SK-N-SH treated with all-trans-retinoic acid at 6 μM for 48 hours (cell line): ENCODE data around the gene AKTIP.

Experiments used
- ARNTL ChIP-seq: fragments of 450-650 bp; formaldehyde crosslinking; IDR thresholded peaks from 2 replicates; pipeline ENCODE4 v1.5.0; 2020; ENCODE audit warnings: low read depth, mild to moderate bottlenecking, moderate library complexity, borderline replicate concordance
- CSDC2 ChIP-seq: fragments of 250-450 bp; sonication (Bioruptor Pico); IDR thresholded peaks from 2 replicates; pipeline ENCODE4 v1.5.0; 2020; ENCODE audit warnings: mild to moderate bottlenecking, moderate library complexity
- ESRRG ChIP-seq: fragments of 250-450 bp; sonication (Bioruptor Pico); IDR thresholded peaks from 2 replicates; pipeline ENCODE4 v1.6.1; 2021; ENCODE audit warnings: mild to moderate bottlenecking
- GLIS3 ChIP-seq: fragments of 250-450 bp; sonication (Bioruptor Pico); IDR thresholded peaks from 2 replicates; pipeline ENCODE4 v1.5.0; 2020; ENCODE audit warnings: mild to moderate bottlenecking, moderate library complexity
- ISL1 ChIP-seq: fragments of 250-450 bp; sonication (Bioruptor Pico); IDR thresholded peaks from 2 replicates; pipeline ENCODE4 v2.1.2; 2022; ENCODE audit warnings: mild to moderate bottlenecking, moderate library complexity
- PPARA ChIP-seq: fragments of 250-450 bp; sonication (Bioruptor Pico); IDR thresholded peaks from 2 replicates; pipeline ENCODE4 v1.5.0; 2020; ENCODE audit warnings: mild to moderate bottlenecking, borderline replicate concordance
- RARB ChIP-seq: fragments of 250-450 bp; sonication (Bioruptor Pico); IDR thresholded peaks from 2 replicates; pipeline ENCODE4 v1.8.0; 2021; ENCODE audit warnings: mild to moderate bottlenecking, moderate library complexity
- TCF4 ChIP-seq: fragments of 250-450 bp; sonication (Bioruptor Pico); IDR thresholded peaks from 2 replicates; pipeline ENCODE4 v1.8.0; 2021; ENCODE audit warnings: mild to moderate bottlenecking, moderate library complexity, borderline replicate concordance
- ZC3H10 ChIP-seq: fragments of 250-450 bp; sonication (Bioruptor Pico); IDR thresholded peaks from 2 replicates; pipeline ENCODE4 v1.5.1; 2021; ENCODE audit warnings: mild to moderate bottlenecking, moderate library complexity
- ZFP3 ChIP-seq: fragments of 250-450 bp; sonication (Bioruptor Pico); IDR thresholded peaks from 2 replicates; pipeline ENCODE4 v1.5.0; 2020; ENCODE audit warnings: mild to moderate bottlenecking, moderate library complexity
- ZFP30 ChIP-seq: fragments of 450-650 bp; formaldehyde crosslinking; IDR thresholded peaks from 2 replicates; pipeline ENCODE4 v1.5.0; 2022; ENCODE audit warnings: mild to moderate bottlenecking, moderate library complexity
- ZNF565 ChIP-seq: fragments of 450-650 bp; formaldehyde crosslinking; conservative IDR thresholded peaks from 2 replicates; pipeline ENCODE4 v1.5.0; 2020; ENCODE audit warnings: low read depth, mild to moderate bottlenecking, moderate library complexity
- TF ChIP-seq, protein P1 (sequence below): fragments of 250-450 bp; sonication (Bioruptor Pico); IDR thresholded peaks from 2 replicates; pipeline ENCODE4 v1.8.0; 2021; ENCODE audit warnings: low read depth, mild to moderate bottlenecking, moderate library complexity, borderline replicate concordance
- TF ChIP-seq, protein P2 (sequence below): fragments of 250-450 bp; sonication (Bioruptor Pico); IDR thresholded peaks from 2 replicates; pipeline ENCODE4 v1.5.1; 2020; ENCODE audit warnings: low read depth, mild to moderate bottlenecking, moderate library complexity

DNA sequence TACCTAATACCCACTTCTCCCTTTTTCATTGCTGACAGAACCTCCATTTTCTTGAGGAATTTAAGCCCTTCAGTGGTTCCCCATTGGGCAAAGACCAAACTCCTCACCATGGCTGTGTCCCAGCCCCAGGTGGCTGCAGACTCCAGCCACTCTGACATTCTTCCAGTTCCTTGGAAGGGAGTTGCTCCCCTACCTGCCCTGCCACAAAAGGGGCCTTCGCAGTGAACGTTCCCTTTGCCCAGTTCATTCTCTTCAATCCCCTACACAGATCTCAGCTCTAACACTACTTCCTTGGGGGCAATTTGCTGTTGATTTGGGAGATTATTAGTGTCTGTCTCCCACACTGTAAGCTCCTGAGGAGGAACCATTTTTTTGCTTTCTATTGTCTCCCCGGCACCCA is 3.2 kb upstream of the AKTIP start:
- no peak for TF ChIP-seq ESRRG (CRISPR knock-in tag)
- no peak for TF ChIP-seq PPARA (CRISPR knock-in tag)
- no peak for TF ChIP-seq TCF4 (CRISPR knock-in tag)
- TF ChIP-seq GLIS3 (CRISPR knock-in tag): no peak
- TF ChIP-seq CSDC2 (CRISPR knock-in tag): no peak
- TF ChIP-seq ZFP30 (CRISPR knock-in tag): no peak
- no peak for TF ChIP-seq ISL1 (CRISPR knock-in tag)
- TF ChIP-seq, protein P1, sequence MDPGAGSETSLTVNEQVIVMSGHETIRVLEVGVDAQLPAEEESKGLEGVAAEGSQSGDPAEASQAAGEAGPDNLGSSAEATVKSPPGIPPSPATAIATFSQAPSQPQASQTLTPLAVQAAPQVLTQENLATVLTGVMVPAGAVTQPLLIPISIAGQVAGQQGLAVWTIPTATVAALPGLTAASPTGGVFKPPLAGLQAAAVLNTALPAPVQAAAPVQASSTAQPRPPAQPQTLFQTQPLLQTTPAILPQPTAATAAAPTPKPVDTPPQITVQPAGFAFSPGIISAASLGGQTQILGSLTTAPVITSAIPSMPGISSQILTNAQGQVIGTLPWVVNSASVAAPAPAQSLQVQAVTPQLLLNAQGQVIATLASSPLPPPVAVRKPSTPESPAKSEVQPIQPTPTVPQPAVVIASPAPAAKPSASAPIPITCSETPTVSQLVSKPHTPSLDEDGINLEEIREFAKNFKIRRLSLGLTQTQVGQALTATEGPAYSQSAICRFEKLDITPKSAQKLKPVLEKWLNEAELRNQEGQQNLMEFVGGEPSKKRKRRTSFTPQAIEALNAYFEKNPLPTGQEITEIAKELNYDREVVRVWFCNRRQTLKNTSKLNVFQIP (CRISPR knock-in tag): no peak
- no peak for TF ChIP-seq ZNF565 (CRISPR knock-in tag)
- TF ChIP-seq, protein P2, sequence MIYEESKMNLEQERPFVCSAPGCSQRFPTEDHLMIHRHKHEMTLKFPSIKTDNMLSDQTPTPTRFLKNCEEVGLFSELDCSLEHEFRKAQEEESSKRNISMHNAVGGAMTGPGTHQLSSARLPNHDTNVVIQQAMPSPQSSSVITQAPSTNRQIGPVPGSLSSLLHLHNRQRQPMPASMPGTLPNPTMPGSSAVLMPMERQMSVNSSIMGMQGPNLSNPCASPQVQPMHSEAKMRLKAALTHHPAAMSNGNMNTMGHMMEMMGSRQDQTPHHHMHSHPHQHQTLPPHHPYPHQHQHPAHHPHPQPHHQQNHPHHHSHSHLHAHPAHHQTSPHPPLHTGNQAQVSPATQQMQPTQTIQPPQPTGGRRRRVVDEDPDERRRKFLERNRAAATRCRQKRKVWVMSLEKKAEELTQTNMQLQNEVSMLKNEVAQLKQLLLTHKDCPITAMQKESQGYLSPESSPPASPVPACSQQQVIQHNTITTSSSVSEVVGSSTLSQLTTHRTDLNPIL (CRISPR knock-in tag): no peak
- no peak for TF ChIP-seq RARB (CRISPR knock-in tag)
- TF ChIP-seq ZFP3 (CRISPR knock-in tag): no peak
- TF ChIP-seq ARNTL: no peak
- no peak for TF ChIP-seq ZC3H10 (CRISPR knock-in tag)
